Liver (tissue), 9 donors: ENCODE data around the gene NR5A1. TPM values are rescaled to one million over a fixed set of nuclear protein-coding genes. Genes with fewer than 3 reads are reported as not detected.

ENCODE experiments used
- DNase-seq: peaks from one replicate; pipeline ENCODE4 v3.0.0-alpha.2; 2017; ENCODE audit warnings: low spot score
- H3K27ac ChIP-seq, 2 donors: one replicate each; pipeline ENCODE4 v1.7.0; 2013; ENCODE audit warnings: inconsistent platforms in 2 of 2, low read length in 2 of 2, control low read depth in 1 of 2, low read depth in 1 of 2, mild to moderate bottlenecking in 1 of 2
- H3K27me3 ChIP-seq, 4 donors: one replicate each; pipeline versions ENCODE4 v1.6.1 to v1.7.0; 2013; ENCODE audit warnings: low read length in 3 of 4, inconsistent platforms in 1 of 4, mild to moderate bottlenecking in 1 of 4, moderate library complexity in 1 of 4; ENCODE audit not compliant: control insufficient read depth in 4 of 4, insufficient read depth in 4 of 4
- H3K36me3 ChIP-seq, 4 donors: one replicate each; pipeline versions ENCODE4 v1.6.1 to v1.7.0; 2013; ENCODE audit warnings: low read length in 3 of 4, mild to moderate bottlenecking in 3 of 4, low read depth in 1 of 4, moderate library complexity in 1 of 4; ENCODE audit not compliant: control insufficient read depth in 4 of 4, insufficient read depth in 3 of 4
- H3K4me1 ChIP-seq, 4 donors: one replicate each; pipeline versions ENCODE4 v1.6.1 to v1.7.0; 2013; ENCODE audit warnings: low read length in 3 of 4, mild to moderate bottlenecking in 3 of 4, moderate library complexity in 1 of 4; ENCODE audit not compliant: control insufficient read depth in 4 of 4, insufficient read depth in 4 of 4
- H3K4me3 ChIP-seq, 3 donors: one replicate each; pipeline versions ENCODE4 v1.6.1 to v1.7.0; 2013; ENCODE audit warnings: low read length in 3 of 3, control low read depth in 1 of 3, low read depth in 1 of 3, mild to moderate bottlenecking in 1 of 3
- H3K9ac ChIP-seq, 2 donors: one replicate each; pipeline ENCODE4 v1.7.0; 2013; ENCODE audit warnings: low read length in 2 of 2, mild to moderate bottlenecking in 2 of 2, moderate library complexity in 2 of 2, control low read depth in 1 of 2, low read depth in 1 of 2
- H3K9me3 ChIP-seq, 4 donors: one replicate each; pipeline versions ENCODE4 v1.6.1 to v1.7.0; 2013; ENCODE audit warnings: low read length in 3 of 4; ENCODE audit not compliant: control insufficient read depth in 4 of 4
- ATF3 ChIP-seq: IDR thresholded peaks from 2 replicates; pipeline ENCODE4 v1.6.1; 2016; ENCODE audit warnings: antibody characterized with exemption
- CTCF ChIP-seq: fragments of 150-350 bp; IDR thresholded peaks from 2 replicates; pipeline ENCODE4 v1.5.1; 2017; ENCODE audit warnings: improper control_type of control experiment, low read depth, low read length; ENCODE audit not compliant: missing input control
- EGR1 ChIP-seq, 2 donors: IDR thresholded peaks; 2 replicates each; pipeline ENCODE4 v1.6.1; 2016 to 2018; ENCODE audit warnings: antibody characterized with exemption in 2 of 2, low read depth in 2 of 2
- FOXA1 ChIP-seq: IDR thresholded peaks from 2 replicates; pipeline ENCODE4 v1.6.1; 2016; ENCODE audit warnings: antibody characterized with exemption
- FOXA2 ChIP-seq: IDR thresholded peaks from 2 replicates; pipeline ENCODE4 v1.6.1; 2016; ENCODE audit warnings: antibody characterized with exemption
- GABPA ChIP-seq, 2 donors: IDR thresholded peaks in 1 of 2; conservative IDR thresholded peaks in 1 of 2; 2 replicates each; pipeline ENCODE4 v1.6.1; 2016; ENCODE audit warnings: antibody characterized with exemption in 2 of 2, mild to moderate bottlenecking in 1 of 2, moderate library complexity in 1 of 2
- HNF4A ChIP-seq, 2 donors: conservative IDR thresholded peaks; 2 replicates each; pipeline ENCODE4 v1.6.1; 2016; ENCODE audit warnings: antibody characterized with exemption in 2 of 2, mild to moderate bottlenecking in 2 of 2
- HNF4G ChIP-seq: IDR thresholded peaks from 2 replicates; pipeline ENCODE4 v1.6.1; 2016; ENCODE audit warnings: antibody characterized with exemption
- JUND ChIP-seq, 2 donors: IDR thresholded peaks; 2 replicates each; pipeline ENCODE4 v1.6.1; 2016; ENCODE audit warnings: antibody characterized with exemption in 2 of 2
- MAX ChIP-seq: IDR thresholded peaks from 2 replicates; pipeline ENCODE4 v1.6.1; 2016; ENCODE audit warnings: antibody characterized with exemption
- NR2F2 ChIP-seq: IDR thresholded peaks from 2 replicates; pipeline ENCODE4 v1.6.1; 2016; ENCODE audit warnings: antibody characterized with exemption
- RAD21 ChIP-seq, 2 donors: IDR thresholded peaks; 2 replicates each; pipeline ENCODE4 v1.6.1; 2016; ENCODE audit warnings: antibody characterized with exemption in 2 of 2, mild to moderate bottlenecking in 2 of 2
- REST ChIP-seq: IDR thresholded peaks from 2 replicates; pipeline ENCODE4 v1.6.1; 2016; ENCODE audit warnings: antibody characterized with exemption, mild to moderate bottlenecking
- RXRA ChIP-seq, 2 donors: IDR thresholded peaks; 2 replicates each; pipeline ENCODE4 v1.6.1; 2017 to 2018; ENCODE audit warnings: antibody characterized with exemption in 2 of 2, mild to moderate bottlenecking in 1 of 2
- SP1 ChIP-seq: IDR thresholded peaks from 2 replicates; pipeline ENCODE4 v1.6.1; 2018; ENCODE audit warnings: antibody characterized with exemption, mild to moderate bottlenecking
- TAF1 ChIP-seq: conservative IDR thresholded peaks from 2 replicates; pipeline ENCODE4 v1.6.1; 2016; ENCODE audit warnings: antibody characterized with exemption, mild to moderate bottlenecking
- YY1 ChIP-seq: IDR thresholded peaks from 2 replicates; pipeline ENCODE4 v1.6.1; 2016; ENCODE audit warnings: antibody characterized with exemption, mild to moderate bottlenecking
- ZBTB33 ChIP-seq: IDR thresholded peaks from 2 replicates; pipeline ENCODE4 v1.6.1; 2016; ENCODE audit warnings: antibody characterized with exemption
- WGBS: extraction: QIAGEN DNeasy Blood & Tissue Kit; methylation state at CpG from one replicate; pipeline ENCODE4 v1.1.7; 2013; 5-methylcytosine and 5-hydroxymethylcytosine counted together
- polyA plus RNA-seq, 2 donors: library from polyadenylated mRNA; stranded (reverse) in 1 of 2; unstranded in 1 of 2; fragments of 200-250 nt in 1 of 2; fragments of >200 nt in 1 of 2; fragmentation: Nextera tagmentation in 1 of 2; extraction: Ambion mirVana in 1 of 2; gene quantifications; one replicate each; pipeline versions ENCODE4 v1.2.1 to v1.2.3, GENCODE V29; 2013 to 2015
- total RNA-seq, 2 donors: library from RNA; depleted of rRNA; stranded (reverse); fragments of >200 nt; gene quantifications; one replicate each; pipeline ENCODE4 v1.2.3, GENCODE V29; 2014
- donor health status: healthy.
- donor health status: healthy.
- donor health status: healthy.
- donor health status: healthy.
- donor health status: healthy.

Gene NR5A1
- total and polyA plus RNA-seq, 4 donors, result not detected

GRCh38 chr9:124544535-124544934 lies 37.3 kb upstream of the NR5A1 start:
- Histone ChIP-seq H3K27me3 (no peaks in the 10 kb centered on the region), H3K27ac (no peak overlapping the region), H3K9me3 (no peaks in the 10 kb centered on the region), H3K4me3 (no peak overlapping the region), H3K4me1 (no peaks in the 10 kb centered on the region), H3K9ac (no peak overlapping the region), H3K36me3 (peaks cover 0 to 4% (median 1%) of the 10 kb centered on the region in 4 donors)
- no peak for DNase-seq
- WGBS, result 96% methylated on average over 2 of the region's 2 CpGs
- TF ChIP-seq GABPA (IDR thresholded peaks at IDR 0.05 in 1 of 2, conservative IDR thresholded peaks at IDR 0.05 in 1 of 2), result no peak
- no peak for TF ChIP-seq YY1
- TF ChIP-seq NR2F2, result no peak
- TF ChIP-seq RAD21 (IDR thresholded peaks at IDR 0.05), result no peak
- TF ChIP-seq ZBTB33, result no peak
- no peak for TF ChIP-seq CTCF
- no peak for TF ChIP-seq FOXA1
- no peak for TF ChIP-seq FOXA2
- TF ChIP-seq SP1, result no peak
- no peak for TF ChIP-seq JUND (IDR thresholded peaks at IDR 0.05)
- TF ChIP-seq HNF4A (conservative IDR thresholded peaks at IDR 0.05), result no peak
- no peak for TF ChIP-seq HNF4G
- no peak for TF ChIP-seq MAX

GRCh38 chr9:124541824-124542223 lies 34.6 kb upstream of the NR5A1 start:
- peaks cover 0 to 14% (median 2%) of the 10 kb centered on the region in 4 donors for H3K36me3 ChIP-seq
- no peak overlapping the region for H3K4me3 ChIP-seq
- no peak for DNase-seq
- no peaks in the 10 kb centered on the region for H3K9me3 ChIP-seq
- H3K27me3 ChIP-seq, result no peaks in the 10 kb centered on the region
- TF ChIP-seq SP1 (no peak), MAX (no peak), RXRA (IDR thresholded peaks at IDR 0.05) (no peak), HNF4A (conservative IDR thresholded peaks at IDR 0.05) (no peak), REST (no peak), ATF3 (no peak), CTCF (no peak), RAD21 (IDR thresholded peaks at IDR 0.05) (no peak), ZBTB33 (no peak), EGR1 (IDR thresholded peaks at IDR 0.05; ENCODE audit: low read depth in 2 of 2) (no peak), FOXA2 (no peak), GABPA (IDR thresholded peaks at IDR 0.05 in 1 of 2, conservative IDR thresholded peaks at IDR 0.05 in 1 of 2) (no peak), YY1 (no peak), NR2F2 (no peak), HNF4G (no peak), TAF1 (no peak), JUND (IDR thresholded peaks at IDR 0.05) (no peak), FOXA1 (no peak)
- no peaks in the 10 kb centered on the region for H3K4me1 ChIP-seq
- no peak overlapping the region for H3K27ac ChIP-seq
- no peak overlapping the region for H3K9ac ChIP-seq
